Metanephros (tissue), 2 donors: ENCODE data around the gene CYP27B1. TPM values are rescaled to one million over a fixed set of nuclear protein-coding genes. Genes with fewer than 3 reads are reported as not detected.

ENCODE experiments used
- small RNA-seq: library from RNA; depleted of rRNA; stranded (forward); fragments of <200 nt; gene quantifications from one replicate; pipeline ENCODE3, GENCODE V24; 2014; ENCODE audit warnings: low replicate concordance
- total RNA-seq: library from RNA; depleted of rRNA; stranded (reverse); fragments of >200 nt; gene quantifications from one replicate; pipeline ENCODE4 v1.2.3, GENCODE V29; 2014

The CYP27B1 gene
- 1.1 TPM for total RNA-seq

GRCh38 chr12:57766464-57767304 lies at the start of gene CYP27B1:
Gene CYP27B1, minus strand, starts transcription at chr12:57767078. Its CDS starts 37 bp downstream, at chr12:57767041.

GRCh38 chr12:57782608-57783465 lies 16.0 kb upstream of the CYP27B1 start, which contains the start of gene TSFM:
Gene TSFM, plus strand, starts transcription at chr12:57782787. Its CDS starts 15 bp downstream, at chr12:57782802.

GRCh38 chr12:57772429-57773322 lies 5.8 kb upstream of the CYP27B1 start, which contains the start of gene EEF1AKMT3:
Gene EEF1AKMT3, plus strand, starts transcription at chr12:57772614. Its CDS starts 111 bp downstream, at chr12:57772725.

GRCh38 chr12:57771873-57772428 lies 5.1 kb upstream of the CYP27B1 start, which contains the start of gene METTL1:
Gene METTL1, minus strand, starts transcription at chr12:57772105. Its CDS starts 22 bp downstream, at chr12:57772083.

GRCh38 chr12:57754411-57755193 lies 12.3 kb downstream of the CYP27B1 start, which contains the start of gene MARCHF9:
Gene MARCHF9, plus strand, starts transcription at chr12:57755103. Its CDS starts 426 bp downstream, at chr12:57755529.

GRCh38 chr12:57751788-57752667 lies 14.8 kb downstream of the CYP27B1 start, which contains the start of gene CDK4:
Gene CDK4, minus strand, starts transcription at chr12:57752310. Its CDS starts 593 bp downstream, at chr12:57751717.

GRCh38 chr12:57744777-57745484 lies 21.9 kb downstream of the CYP27B1 start, which contains the start of gene TSPAN31:
Gene TSPAN31, plus strand, starts transcription at chr12:57745039. Its CDS starts 116 bp downstream, at chr12:57745155.

GRCh38 chr12:57738661-57739237 lies 28.1 kb downstream of the CYP27B1 start, which contains the start of gene AGAP2:
Gene AGAP2, minus strand, starts transcription at chr12:57738742. Its CDS starts 496 bp downstream, at chr12:57738246.

Small RNA genes lying within 50 kb of the gene (small RNA-seq; reads per million reads assigned to genes)
- gene RNU6-1083P: not detected

Other genes with a start within 250 kb of the CYP27B1 start
- gene DDIT3, start 246.6 kb downstream of the CYP27B1 start, total RNA-seq: 45.3 TPM
- 32.7 TPM for gene MBD6, start 244.3 kb downstream of the CYP27B1 start, total RNA-seq
- 85.7 TPM for gene DCTN2, start 219.9 kb downstream of the CYP27B1 start, total RNA-seq
- 0.35 TPM for gene KIF5A, start 217.0 kb downstream of the CYP27B1 start, total RNA-seq
- gene PIP4K2C, start 175.9 kb downstream of the CYP27B1 start, total RNA-seq: 22.2 TPM
- 44.4 TPM for gene DTX3, start 162.3 kb downstream of the CYP27B1 start, total RNA-seq
- gene ARHGEF25, start 155.6 kb downstream of the CYP27B1 start, total RNA-seq: 29.2 TPM
- 1.3 TPM for gene B4GALNT1, start 133.9 kb downstream of the CYP27B1 start, total RNA-seq
- gene OS9, start 72.9 kb downstream of the CYP27B1 start, total RNA-seq: 124 TPM
- 2.9 TPM for gene AGAP2, start 28.3 kb downstream of the CYP27B1 start, total RNA-seq
- 41.7 TPM for gene TSPAN31, start 22.0 kb downstream of the CYP27B1 start, total RNA-seq
- 87.5 TPM for gene CDK4, start 14.8 kb downstream of the CYP27B1 start, total RNA-seq
- gene MARCHF9, start 12.0 kb downstream of the CYP27B1 start, total RNA-seq: 8.9 TPM
- 10.3 TPM for gene METTL1, start 5.0 kb upstream of the CYP27B1 start, total RNA-seq
- 11.1 TPM for gene EEF1AKMT3, start 5.5 kb upstream of the CYP27B1 start, total RNA-seq
- gene TSFM, start 15.7 kb upstream of the CYP27B1 start, total RNA-seq: 15.0 TPM
- 5.0 TPM for gene AVIL, start 51.7 kb upstream of the CYP27B1 start, total RNA-seq
- gene CTDSP2, start 79.7 kb upstream of the CYP27B1 start, total RNA-seq: 130 TPM
- 18.0 TPM for gene ATP23, start 174.5 kb upstream of the CYP27B1 start, total RNA-seq